Uterus (tissue), 4 donors: ENCODE measurements around the gene PKMYT1. TPM values are rescaled to one million over a fixed set of nuclear protein-coding genes. Genes with fewer than 3 reads are reported as not detected.
A peak's percentile ranks its signal among the peaks of the same experiment; 100 is the strongest.

Source experiments
- DNase-seq, 2 donors: peaks; one replicate each; pipeline ENCODE4 v3.0.0-alpha.2; 2019 to 2020
- H3K27ac ChIP-seq, 2 donors: fragments of 200-600 bp; sonication (generic); 1 replicate in 1 of 2; 2 replicates in 1 of 2; pipeline ENCODE4 v1.5.1; 2016 to 2018
- H3K27me3 ChIP-seq, 2 donors: fragments of 200-600 bp; sonication (generic); one replicate each; pipeline ENCODE4 v1.5.1; 2018 to 2019; ENCODE audit warnings: control low read depth in 1 of 2
- H3K36me3 ChIP-seq, 2 donors: fragments of 200-600 bp; sonication (generic); one replicate each; pipeline ENCODE4 v1.5.1; 2019; ENCODE audit warnings: control low read depth in 1 of 2
- H3K4me1 ChIP-seq, 2 donors: fragments of 200-600 bp; sonication (generic); one replicate each; pipeline ENCODE4 v1.5.1; 2018 to 2019; ENCODE audit warnings: control low read depth in 1 of 2
- H3K4me3 ChIP-seq, 2 donors: fragments of 200-600 bp; sonication (generic); 1 replicate in 1 of 2; 2 replicates in 1 of 2; pipeline ENCODE4 v1.5.1; 2018 to 2019; ENCODE audit warnings: mild to moderate bottlenecking in 1 of 2
- H3K9me3 ChIP-seq, 2 donors: fragments of 200-600 bp; sonication (generic); one replicate each; pipeline ENCODE4 v1.5.1; 2019; ENCODE audit warnings: control low read depth in 1 of 2
- CTCF ChIP-seq, 4 experiments: fragments of 200-600 bp in 2 of 4; fragments of 450-650 bp in 2 of 4; sonication (generic) in 2 of 4; IDR thresholded peaks; one replicate each; pipeline ENCODE4 v1.5.1; 2016 to 2019; ENCODE audit warnings: antibody characterized with exemption in 4 of 4, mild to moderate bottlenecking in 2 of 4, moderate library complexity in 1 of 4
- POLR2A ChIP-seq, 2 donors: fragments of 450-650 bp; IDR thresholded peaks; one replicate each; pipeline ENCODE4 v1.6.1; 2016; ENCODE audit warnings: antibody characterized with exemption in 2 of 2, mild to moderate bottlenecking in 1 of 2, moderate library complexity in 1 of 2
- intact Hi-C: fragments of 100-400 bp; cut with DNase I; formaldehyde crosslinking; loops from one replicate; pipeline ENCODE4 v1.15.1; 2023; ENCODE audit warnings: low total_unique reads
- total RNA-seq, 4 donors: library from RNA; depleted of rRNA in 3 of 4; stranded (reverse); fragments of >200 nt in 3 of 4; gene quantifications; one replicate each; pipeline versions ENCODE4 v1.1.0 to v1.2.4, GENCODE V29; 2014 to 2023
- donor health status: DM: yes; HTN: yes; CAD: no.

PKMYT1 gene
- total RNA-seq, 4 donors from 2014 or later, result 6.1 TPM; not detected in 3

GRCh38 chr16:2979669-2980226 lies 498 bp downstream of the PKMYT1 start:
- Histone ChIP-seq H3K4me1 (peaks cover 0 to 13% of the 10 kb centered on the region in 2 donors), H3K36me3 (no peaks in the 10 kb centered on the region), H3K4me3 (peak overlapping the region in 1 of 2 donors; percentile 78), H3K9me3 (no peaks in the 10 kb centered on the region), H3K27me3 (no peaks in the 10 kb centered on the region), H3K27ac (no peak overlapping the region)
- intact Hi-C loops, result no loop called here
- no peak for TF ChIP-seq POLR2A (IDR thresholded peaks at IDR 0.05)
- no peak for TF ChIP-seq CTCF (IDR thresholded peaks at IDR 0.05)
- no peak for DNase-seq

- intact Hi-C loops, result no loop called here
- no peak for DNase-seq
- Histone ChIP-seq H3K4me3 (no peak overlapping the region), H3K4me1 (peaks cover 0 to 7% of the 10 kb centered on the region in 2 donors), H3K9me3 (no peaks in the 10 kb centered on the region), H3K27me3 (no peaks in the 10 kb centered on the region), H3K27ac (no peak overlapping the region), H3K36me3 (no peaks in the 10 kb centered on the region)
- TF ChIP-seq POLR2A (IDR thresholded peaks at IDR 0.05), result no peak
- no peak for TF ChIP-seq CTCF (IDR thresholded peaks at IDR 0.05)
Measured at GRCh38 chr16:2977440-2977839, 2.8 kb downstream of the PKMYT1 start.

GRCh38 chr16:2976673-2977072 lies 3.6 kb downstream of the PKMYT1 start:
- H3K27me3 ChIP-seq, result no peaks in the 10 kb centered on the region

GRCh38 chr16:2976201-2976600 lies 4.0 kb downstream of the PKMYT1 start:
- DNase-seq, result no peak
- Histone ChIP-seq H3K36me3 (no peaks in the 10 kb centered on the region), H3K4me1 (peaks cover 0 to 7% of the 10 kb centered on the region in 2 donors), H3K4me3 (no peak overlapping the region), H3K9me3 (no peaks in the 10 kb centered on the region), H3K27ac (no peak overlapping the region), H3K27me3 (no peaks in the 10 kb centered on the region)
- intact Hi-C loops, result no loop called here
- TF ChIP-seq POLR2A (IDR thresholded peaks at IDR 0.05) (no peak), CTCF (IDR thresholded peaks at IDR 0.05) (no peak)

More at GRCh38 chr16:2976673-2977072, 3.6 kb downstream of the PKMYT1 start:
- no peak for TF ChIP-seq POLR2A (IDR thresholded peaks at IDR 0.05)
- TF ChIP-seq CTCF (IDR thresholded peaks at IDR 0.05), result no peak
- Histone ChIP-seq H3K9me3 (no peaks in the 10 kb centered on the region), H3K4me1 (peaks cover 0 to 7% of the 10 kb centered on the region in 2 donors), H3K36me3 (no peaks in the 10 kb centered on the region), H3K4me3 (no peak overlapping the region), H3K27ac (no peak overlapping the region)
- DNase-seq, result no peak
- intact Hi-C loops, result no loop called here

GRCh38 chr16:2975161-2975795 lies 5.0 kb downstream of the PKMYT1 start:
- Histone ChIP-seq H3K36me3 (no peaks in the 10 kb centered on the region), H3K9me3 (no peaks in the 10 kb centered on the region), H3K27me3 (peaks cover 0 to under 1% of the 10 kb centered on the region in 2 donors), H3K4me3 (no peak overlapping the region), H3K27ac (no peak overlapping the region), H3K4me1 (peaks cover 0 to 12% of the 10 kb centered on the region in 2 donors)
- intact Hi-C loops, result no loop called here
- TF ChIP-seq CTCF (IDR thresholded peaks at IDR 0.05) (no peak), POLR2A (IDR thresholded peaks at IDR 0.05) (no peak)
- no peak for DNase-seq
